Lower leg skin (tissue), 3 donors: ENCODE results near the gene ARHGAP33.

ENCODE experiments used
- POLR2A ChIP-seq, 2 donors: fragments of 450-650 bp; IDR thresholded peaks; one replicate each; pipeline ENCODE4 v1.6.1; 2016 to 2017; ENCODE audit warnings: antibody characterized with exemption in 2 of 2, mild to moderate bottlenecking in 1 of 2, moderate library complexity in 1 of 2
- TF ChIP-seq, protein P1 (sequence below), 3 donors: fragments of 450-650 bp; IDR thresholded peaks; one replicate each; pipeline ENCODE4 v1.5.1; 2016; ENCODE audit warnings: antibody characterized with exemption in 3 of 3, mild to moderate bottlenecking in 3 of 3, moderate library complexity in 2 of 3

DNA sequence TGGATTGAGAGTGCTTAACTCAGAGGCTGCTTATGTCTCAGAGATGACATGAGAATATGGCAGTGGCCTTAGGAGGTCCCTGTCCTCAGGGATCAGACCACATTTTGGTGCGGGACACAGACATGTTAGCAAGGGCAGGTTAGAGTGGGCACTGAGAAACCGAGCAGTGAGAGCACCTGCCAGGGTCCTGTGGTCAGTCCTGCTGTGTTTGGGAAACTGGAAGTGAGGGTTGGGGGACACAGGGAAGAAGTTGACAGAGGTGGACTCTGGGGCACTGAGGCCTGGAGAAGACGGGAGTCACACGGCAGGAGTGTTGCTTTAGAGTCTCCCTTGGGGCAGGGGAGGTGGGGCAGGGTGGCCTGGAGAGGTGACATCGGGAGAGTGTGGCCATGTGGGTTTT is 40.5 kb upstream of the ARHGAP33 start:
- no peak for TF ChIP-seq POLR2A (IDR thresholded peaks at IDR 0.05)
- TF ChIP-seq, protein P1, sequence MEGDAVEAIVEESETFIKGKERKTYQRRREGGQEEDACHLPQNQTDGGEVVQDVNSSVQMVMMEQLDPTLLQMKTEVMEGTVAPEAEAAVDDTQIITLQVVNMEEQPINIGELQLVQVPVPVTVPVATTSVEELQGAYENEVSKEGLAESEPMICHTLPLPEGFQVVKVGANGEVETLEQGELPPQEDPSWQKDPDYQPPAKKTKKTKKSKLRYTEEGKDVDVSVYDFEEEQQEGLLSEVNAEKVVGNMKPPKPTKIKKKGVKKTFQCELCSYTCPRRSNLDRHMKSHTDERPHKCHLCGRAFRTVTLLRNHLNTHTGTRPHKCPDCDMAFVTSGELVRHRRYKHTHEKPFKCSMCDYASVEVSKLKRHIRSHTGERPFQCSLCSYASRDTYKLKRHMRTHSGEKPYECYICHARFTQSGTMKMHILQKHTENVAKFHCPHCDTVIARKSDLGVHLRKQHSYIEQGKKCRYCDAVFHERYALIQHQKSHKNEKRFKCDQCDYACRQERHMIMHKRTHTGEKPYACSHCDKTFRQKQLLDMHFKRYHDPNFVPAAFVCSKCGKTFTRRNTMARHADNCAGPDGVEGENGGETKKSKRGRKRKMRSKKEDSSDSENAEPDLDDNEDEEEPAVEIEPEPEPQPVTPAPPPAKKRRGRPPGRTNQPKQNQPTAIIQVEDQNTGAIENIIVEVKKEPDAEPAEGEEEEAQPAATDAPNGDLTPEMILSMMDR (IDR thresholded peaks at IDR 0.05): no peak
